ENCODE results near the gene CACNA1A.
"Not testable (repeated sequence)": the region's sequence is repeated elsewhere in the genome, so short reads cannot be mapped to it uniquely, and the experiment has no call there.

Gene CACNA1A

GRCh38 chr19:13215572-13216380, 290.5 kb downstream of the CACNA1A start:
- DNase-seq, result no peak

- no peak for DNase-seq
These were observed 292.1 kb downstream of the CACNA1A start for GRCh38 chr19:13214036-13214730.

GRCh38 chr19:13212759-13213330, 293.4 kb downstream of the CACNA1A start:
- peak; percentile 48 for DNase-seq

GRCh38 chr19:13211426-13212308, 294.6 kb downstream of the CACNA1A start:
- DNase-seq, result no peak

GRCh38 chr19:13210941-13211340, 295.3 kb downstream of the CACNA1A start:
- DNase-seq, result no peak

DNA sequence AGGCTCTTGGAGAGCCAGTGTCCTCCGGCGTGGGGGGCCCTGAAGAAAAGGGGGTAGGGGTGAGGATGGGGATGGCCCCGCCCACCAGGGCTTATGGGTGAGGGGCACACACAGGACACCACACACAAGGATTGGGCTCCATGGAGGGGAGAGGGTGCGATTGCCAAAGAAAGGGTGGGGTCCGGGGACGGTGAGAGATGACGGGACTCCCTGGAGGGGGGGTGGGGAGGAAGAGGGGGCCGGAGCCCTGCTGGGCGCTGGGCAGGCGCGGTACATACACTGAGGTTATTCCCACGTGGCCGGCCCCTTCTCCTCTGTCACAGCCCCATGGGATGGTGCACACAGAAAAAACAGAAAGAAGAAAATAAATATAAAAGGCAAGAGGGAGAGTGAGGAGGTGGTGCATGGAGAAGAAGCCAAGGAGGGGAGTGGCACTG, 295.9 kb downstream of the CACNA1A start:
- DNase-seq, result no peak

GRCh38 chr19:13209484-13210338, 296.6 kb downstream of the CACNA1A start:
- DNase-seq, result no peak

DNA sequence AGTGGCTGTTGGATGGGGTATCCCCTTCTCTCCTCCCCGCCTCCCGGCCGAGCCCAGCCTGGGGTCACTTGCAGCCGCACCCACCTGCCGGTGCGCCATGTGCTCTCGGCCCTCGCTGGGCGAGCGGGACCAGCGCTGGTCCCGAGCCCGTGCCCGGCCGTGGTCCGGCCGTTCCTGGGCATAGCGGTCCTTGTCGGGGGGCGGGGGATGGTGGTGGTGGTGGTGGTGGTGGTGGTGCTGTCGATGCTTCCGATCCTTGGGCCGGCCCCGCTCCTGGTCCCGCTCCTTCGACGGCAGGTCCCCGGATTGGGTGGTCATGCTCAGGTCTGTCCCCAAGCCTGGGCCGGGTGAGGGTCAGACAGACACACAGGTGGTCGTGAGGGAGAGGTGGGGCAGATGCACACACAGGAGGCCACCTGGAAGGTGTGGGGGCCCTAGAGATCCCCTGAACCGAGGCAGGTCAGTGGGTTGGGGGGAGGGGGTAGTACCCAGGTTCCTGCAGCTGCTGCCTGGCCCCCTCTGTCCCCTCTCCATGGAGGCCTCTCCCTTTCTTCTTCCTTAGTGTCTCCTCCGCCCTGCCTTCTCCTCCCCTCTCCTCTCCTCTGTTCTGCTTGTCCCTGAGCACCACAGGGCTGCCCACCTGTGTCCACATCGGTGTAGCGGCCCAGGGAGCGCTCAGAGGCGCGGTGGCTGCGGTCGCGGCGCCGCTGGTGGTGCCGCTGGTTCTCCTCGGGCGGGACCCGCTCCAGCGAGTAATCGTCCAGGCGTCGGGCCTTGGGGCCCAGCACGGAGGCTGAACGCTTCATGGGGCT, 297.4 kb downstream of the CACNA1A start:
- DNase-seq, result no peak

DNA sequence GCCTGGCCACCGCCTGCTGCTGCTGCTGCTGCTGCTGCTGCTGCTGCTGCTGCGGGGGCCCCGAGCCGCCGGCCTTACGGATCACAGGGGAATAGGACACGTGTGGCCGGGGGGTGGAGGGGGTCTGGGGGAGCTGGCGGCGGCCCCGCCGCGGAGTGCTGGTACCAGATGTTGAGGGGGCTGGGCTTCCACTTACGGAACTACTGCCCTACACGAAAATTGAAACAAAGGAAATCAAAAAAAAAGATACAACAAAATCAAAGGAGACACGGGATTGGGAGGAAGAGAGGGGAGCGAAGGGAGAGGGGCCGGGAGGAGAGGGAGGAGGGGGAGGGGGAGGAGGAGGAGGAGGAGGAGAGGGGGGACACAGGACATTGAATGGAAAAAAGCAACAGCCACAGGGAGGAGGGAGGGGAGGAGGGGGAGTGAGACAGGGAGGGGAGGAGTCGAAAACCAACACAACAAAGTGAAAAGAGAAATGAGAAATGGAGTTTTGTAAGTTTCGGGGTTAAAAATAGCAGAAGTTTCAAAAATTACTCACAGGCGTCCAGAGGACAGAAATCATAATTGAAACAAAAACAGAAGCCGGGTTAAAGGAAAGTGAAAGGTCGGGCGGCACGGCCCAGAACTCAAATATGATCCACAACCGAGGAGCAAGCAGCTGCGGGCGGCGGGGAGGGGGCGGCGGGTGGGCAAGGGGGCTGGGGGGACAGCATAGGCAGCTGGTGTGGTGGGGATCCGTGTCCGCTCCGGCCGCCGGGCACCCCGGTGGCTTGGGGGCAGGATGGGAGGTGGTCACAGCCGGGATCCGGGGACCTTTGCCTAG, 298.2 kb downstream of the CACNA1A start:
- no peak for DNase-seq

DNA sequence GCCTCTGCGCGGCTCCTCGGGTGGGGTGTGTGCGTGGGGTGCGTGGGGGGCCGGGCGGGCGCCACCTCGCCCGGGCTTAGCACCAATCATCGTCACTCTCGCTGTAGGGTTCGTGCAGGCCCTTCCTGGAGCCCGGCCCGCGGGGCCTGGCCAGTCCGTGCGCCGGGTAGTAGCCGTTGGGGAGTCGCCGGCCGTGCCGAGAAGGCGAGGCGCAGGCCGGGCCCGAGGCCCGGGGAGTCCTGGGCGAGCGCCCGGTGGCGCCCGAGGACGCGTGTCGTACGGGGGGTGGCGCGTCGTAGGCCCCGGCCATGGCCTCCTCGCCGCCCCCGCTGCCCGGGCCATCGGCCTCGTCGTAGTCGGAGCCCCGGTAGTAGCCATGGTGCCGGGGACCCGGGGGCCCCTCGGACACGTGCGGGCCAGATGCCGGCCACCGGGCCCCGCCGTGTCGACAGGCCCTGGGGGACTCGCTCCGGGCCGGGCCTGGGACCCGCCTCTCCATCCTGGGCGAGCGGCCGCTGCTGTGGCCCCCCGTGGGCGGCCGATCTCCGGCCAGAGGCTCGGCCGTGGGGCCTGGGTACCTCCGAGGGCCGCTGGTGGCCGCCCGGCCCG, 298.9 kb downstream of the CACNA1A start:
- no peak for DNase-seq

- DNase-seq, result no peak
These were observed 299.7 kb downstream of the CACNA1A start for GRCh38 chr19:13206587-13206986.

- not testable (repeated sequence) for DNase-seq
These were observed 304.2 kb downstream of the CACNA1A start for GRCh38 chr19:13202112-13202511.

DNA sequence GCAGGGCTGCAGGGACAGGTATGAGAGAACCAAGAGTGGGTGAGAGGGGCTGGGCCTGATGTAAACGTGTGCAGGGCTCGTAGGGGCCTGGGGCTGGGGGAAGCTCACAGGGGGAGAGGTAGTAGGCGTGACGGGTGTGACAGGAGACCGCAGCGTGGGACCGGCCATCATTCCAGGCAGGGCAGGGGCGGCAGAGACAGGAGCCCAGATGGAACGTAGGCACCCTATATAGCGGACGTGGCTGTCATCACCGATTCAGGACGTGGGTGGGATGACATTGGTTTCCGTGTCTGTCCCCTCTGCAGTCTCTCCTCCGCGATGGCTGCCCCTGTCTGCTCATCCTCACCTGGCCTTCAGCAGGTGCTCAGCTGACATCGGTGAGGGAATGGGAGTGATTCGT, 307.6 kb downstream of the CACNA1A start:
- no peak for DNase-seq

- DNase-seq, result peak; percentile 26
These were observed 310.6 kb downstream of the CACNA1A start for GRCh38 chr19:13195678-13196077.

DNA sequence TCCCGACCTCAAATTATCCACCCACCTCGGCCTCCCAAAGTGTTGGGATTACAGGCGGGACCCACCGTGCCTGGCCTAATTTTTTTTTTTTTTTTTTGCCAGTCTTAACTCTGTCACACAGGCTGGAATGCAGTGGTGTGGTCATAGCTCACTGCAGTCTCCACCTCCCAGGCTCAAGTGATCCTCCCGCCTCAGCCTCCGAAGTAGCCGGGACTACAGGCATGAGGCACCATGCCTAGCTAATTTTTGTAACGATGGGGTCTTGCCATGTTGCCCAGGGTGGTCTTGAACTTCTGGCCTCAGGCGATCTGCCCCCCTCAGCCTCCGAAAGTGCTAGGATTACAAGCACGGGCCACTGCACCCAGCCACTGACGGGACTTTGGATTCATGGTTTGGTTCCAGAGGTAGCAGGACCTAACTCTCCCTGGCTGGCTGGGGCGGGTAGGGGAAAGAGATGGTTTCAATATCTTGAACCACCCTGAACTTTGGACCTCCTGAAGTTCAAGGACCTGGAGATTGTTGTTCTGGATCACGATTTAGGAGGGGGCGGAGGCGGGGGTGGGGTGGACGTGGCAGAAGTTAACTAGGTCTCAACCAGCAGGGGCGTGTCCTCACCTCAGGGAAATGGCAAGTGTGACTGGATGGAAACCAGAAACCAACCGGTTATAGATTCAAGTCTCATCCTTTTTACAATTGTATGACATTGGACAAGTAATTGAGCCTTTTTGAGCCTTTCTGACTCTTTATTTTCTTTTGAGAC, 315.3 kb downstream of the CACNA1A start:
- no peak for DNase-seq

GRCh38 chr19:13189600-13189999, 316.7 kb downstream of the CACNA1A start:
- no peak for DNase-seq

DNA sequence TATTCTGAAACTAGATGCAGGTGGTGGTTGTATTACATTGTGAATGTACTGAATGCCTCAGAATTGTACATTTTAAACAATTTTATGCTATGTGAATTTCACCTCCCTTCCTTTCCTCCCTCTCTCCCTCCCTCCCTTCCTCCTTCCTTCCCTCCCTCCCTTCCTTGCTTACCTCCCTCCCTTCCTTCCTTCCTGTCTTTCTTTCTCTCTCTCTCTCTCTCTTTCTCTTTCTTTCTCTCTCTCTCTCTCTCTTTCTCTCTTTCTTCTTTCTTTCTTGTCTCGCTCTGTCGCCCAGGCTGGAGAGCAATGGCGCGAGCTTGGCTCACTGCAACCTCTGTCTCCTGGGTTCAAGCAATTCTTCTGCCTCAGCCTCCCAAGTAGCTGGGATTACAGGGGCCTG, 318.9 kb downstream of the CACNA1A start:
- DNase-seq, result no peak

- not testable (repeated sequence) for DNase-seq
These were observed 319.6 kb downstream of the CACNA1A start for GRCh38 chr19:13186688-13187087.
